GM12878 (cell line): ENCODE results near the gene GLS. TPM values are rescaled to one million over a fixed set of nuclear protein-coding genes. Genes with fewer than 3 reads are reported as not detected.

Experiments
- ATAC-seq: fragments of 200-7000 bp; cut with Tn5 transposase; 3 replicates; pipeline ENCODE4 v1.9.1; 2020; ENCODE audit warnings: mild to moderate bottlenecking, moderate library complexity
- BruUV-seq: library from RNA; stranded (reverse); fragments of 400-500 nt; replicated peaks from 2 replicates; lab custom pipeline; 2021; lab: Mats Ljungman, UMichigan
- CTCF ChIA-PET: fragments of 300-600 bp; sonication (Branson Sonifier 250); formaldehyde crosslinking; extraction: SDS; loops from one replicate; lab custom pipeline; 2021; ENCODE audit warnings: inconsistent platforms; lab: Yijun Ruan, JAX
- POLR2A ChIA-PET: fragments of 350-600 bp; formaldehyde crosslinking; extraction: SDS; loops from one replicate; lab custom pipeline; 2021; ENCODE audit warnings: inconsistent platforms; lab: Charles Lee
- RAD21 ChIA-PET: fragments of 300-600 bp; sonication (Branson Sonifier 250); formaldehyde crosslinking; loops from one replicate; lab custom pipeline; 2023; ENCODE audit warnings: antibody characterized with exemption; ENCODE audit not compliant: unreplicated experiment; lab: Charles Lee
- SMC1A ChIA-PET: fragments of 300-600 bp; sonication (Branson Sonifier 250); formaldehyde crosslinking; loops from one replicate; lab custom pipeline; 2023; ENCODE audit not compliant: unreplicated experiment, uncharacterized antibody; lab: Charles Lee
- DNase-seq: peaks from one replicate; pipeline ENCODE4 v3.0.0-alpha.2; 2011; ENCODE audit warnings: low read depth, low spot score
- FAIRE-seq: peaks from 3 replicates; lab custom pipeline; 2011; peaks lifted over from hg19 to GRCh38; lab: Jason Lieb, UNC
- H2AFZ ChIP-seq: 2 replicates; pipeline ENCODE4 v1.6.0; 2011; ENCODE audit warnings: low read depth, low read length, control low read depth; ENCODE audit not compliant: control insufficient read depth
- H3K27ac ChIP-seq: 2 replicates; pipeline ENCODE4 v1.5.1; 2011; ENCODE audit warnings: control low read depth; ENCODE audit not compliant: control insufficient read depth, insufficient read depth
- H3K27me3 ChIP-seq, 2 experiments: replicated peaks in 1 of 2; 2 replicates each; pipeline versions ENCODE4 v1.6.0 to v1.6.1; 2011; ENCODE audit warnings: low read length in 1 of 2; ENCODE audit not compliant: control insufficient read depth in 2 of 2, insufficient read depth in 2 of 2
- H3K36me3 ChIP-seq, 2 experiments: 2 replicates each; pipeline ENCODE4 v1.5.1; 2011; ENCODE audit warnings: low read length in 1 of 2; ENCODE audit not compliant: control insufficient read depth in 2 of 2, insufficient read depth in 2 of 2
- H3K4me1 ChIP-seq: 2 replicates; pipeline ENCODE4 v1.6.1; 2011; ENCODE audit warnings: mild to moderate bottlenecking, low read length, moderate library complexity, mixed read lengths; ENCODE audit not compliant: control insufficient read depth, insufficient read depth
- H3K4me2 ChIP-seq: 2 replicates; pipeline ENCODE4 v1.6.0; 2011; ENCODE audit warnings: control low read depth; ENCODE audit not compliant: control insufficient read depth, insufficient read depth
- H3K4me3 ChIP-seq: fragments of 200-600 bp; sonication (generic); 2 replicates; pipeline ENCODE4 v1.5.1; 2016
- H3K79me2 ChIP-seq: 2 replicates; pipeline ENCODE4 v1.6.0; 2011; ENCODE audit warnings: low read length; ENCODE audit not compliant: control insufficient read depth, insufficient read depth
- H3K9ac ChIP-seq: 2 replicates; pipeline ENCODE4 v1.8.0; 2011; ENCODE audit warnings: low read length, control low read depth, mixed read lengths; ENCODE audit not compliant: control insufficient read depth, insufficient read depth
- H3K9me3 ChIP-seq: replicated peaks from 3 replicates; pipeline ENCODE4 v1.5.1; 2011; ENCODE audit warnings: mild to moderate bottlenecking, low read length; ENCODE audit not compliant: control insufficient read depth, insufficient read depth
- H4K20me1 ChIP-seq: 2 replicates; pipeline ENCODE4 v1.6.0; 2011; ENCODE audit not compliant: control insufficient read depth, insufficient read depth
- E2F4 ChIP-seq: IDR thresholded peaks from 2 replicates; pipeline ENCODE4 v1.6.1; 2012; ENCODE audit warnings: low read depth, low read length, improper control_type of control experiment
- HDAC6 ChIP-seq: fragments of 200-600 bp; sonication (generic); IDR thresholded peaks from one replicate; pipeline ENCODE4 v1.8.0; 2017; ENCODE audit warnings: antibody characterized with exemption; ENCODE audit not compliant: unreplicated experiment
- LARP7 ChIP-seq: fragments of 450-650 bp; IDR thresholded peaks from 2 replicates; pipeline ENCODE4 v1.6.1; 2017; ENCODE audit warnings: mild to moderate bottlenecking
- NFYA ChIP-seq: IDR thresholded peaks from 2 replicates; pipeline ENCODE4 v1.6.1; 2011; ENCODE audit warnings: low read depth, mild to moderate bottlenecking, low read length, improper control_type of control experiment, borderline replicate concordance
- NFYB ChIP-seq: IDR thresholded peaks from 2 replicates; pipeline ENCODE4 v1.6.1; 2011; ENCODE audit warnings: low read depth, mild to moderate bottlenecking, low read length, improper control_type of control experiment, moderate library complexity; ENCODE audit not compliant: insufficient read depth
- POLR2A ChIP-seq: IDR thresholded peaks from 2 replicates; pipeline ENCODE4 v1.6.1; 2011; ENCODE audit warnings: low read depth, mild to moderate bottlenecking, low read length
- RAD51 ChIP-seq: fragments of 450-650 bp; IDR thresholded peaks from 2 replicates; pipeline ENCODE4 v1.6.1; 2016; ENCODE audit warnings: moderate library complexity, mild to moderate bottlenecking, inconsistent platforms
- RBBP5 ChIP-seq: fragments of 200-600 bp; sonication (generic); conservative IDR thresholded peaks from 2 replicates; pipeline ENCODE4 v1.6.1; 2016
- RCOR1 ChIP-seq: conservative IDR thresholded peaks from 2 replicates; pipeline ENCODE4 v1.6.1; 2012; ENCODE audit warnings: low read depth, low read length, improper control_type of control experiment
- SP1 ChIP-seq: IDR thresholded peaks from one replicate; pipeline ENCODE4 v1.6.1; 2011; ENCODE audit warnings: low read depth, low read length
- TCF7 ChIP-seq: IDR thresholded peaks from 2 replicates; pipeline ENCODE4 v1.6.1; 2014; ENCODE audit warnings: antibody characterized with exemption, borderline replicate concordance
- WGBS: methylation state at CpG from one replicate; pipeline ENCODE4 v1.1.6; 2016; ENCODE audit warnings: low lambda C conversion rate; ENCODE audit not compliant: insufficient replicate concordance, insufficient coverage; ENCODE audit errors: missing lambda C conversion rate; 5-methylcytosine and 5-hydroxymethylcytosine counted together
- in situ Hi-C: fragments of 300-500 bp; cut with MboI; formaldehyde crosslinking; loops from 9 replicates; pipeline ENCODE4 v1.14.3; 2018; ENCODE audit warnings: mixed read lengths
- intact Hi-C: fragments of 100-400 bp; cut with micrococcal nuclease; formaldehyde crosslinking; loops from one replicate; pipeline ENCODE4 v1.14.2; 2022; ENCODE audit not compliant: unreplicated experiment
- polyA plus RNA-seq, 11 experiments: library from polyadenylated mRNA; depleted of rRNA in 4 of 11; unstranded in 6 of 11; stranded (reverse) in 5 of 11; fragments of >200 nt; fragmentation: Nextera tagmentation in 4 of 11; fragmentation: Illumina TruSeq in 1 of 11; extraction: Ambion mirVana in 4 of 11; extraction: Trizol in 1 of 11; gene quantifications; 1 replicate in 1 of 11; 2 replicates in 10 of 11; pipeline versions ENCODE4 v1.2.1 to v1.2.3, GENCODE V29; 2011 to 2016; ENCODE audit warnings: inconsistent platforms in 2 of 11, missing spikeins in 2 of 11, low read depth in 1 of 11
- total RNA-seq, 4 experiments: library from RNA; depleted of rRNA in 3 of 4; stranded (reverse); fragments of >200 nt in 3 of 4; fragmentation: Illumina TruSeq in 1 of 4; extraction: Trizol in 1 of 4; gene quantifications; 2 replicates each; pipeline versions ENCODE4 v1.2.1 to v1.2.3, GENCODE V29; 2013 to 2021

Gene GLS
- total and polyA plus RNA-seq, 10 of the 15 experiments (the other 5 are each of a cell fraction or from before 2014, with no cell fraction given), result 15.7 to 145 (median 70.8) TPM

GRCh38 chr2:190930411-190930810, 49.8 kb downstream of the GLS start:
- WGBS, result 98% methylated on average over 3 of the region's 3 CpGs
- H3K36me3 ChIP-seq, result peaks cover 2 to 14% of the 10 kb centered on the region in 2 experiments

More at GRCh38 chr2:190930411-190930810, 49.8 kb downstream of the GLS start:
- H3K4me1 ChIP-seq, result no peaks in the 10 kb centered on the region
- H3K9me3 ChIP-seq, result no peaks in the 10 kb centered on the region
- ATAC-seq (no peak), DNase-seq (no peak), FAIRE-seq (no peak)
- CTCF ChIA-PET, result interaction anchor here (0.8 to 0.9 kb wide), 2 partner anchors 27 to 80 kb away, joined by 3 read pairs; no protein-coding TSS in a partner anchor
- H3K27me3 ChIP-seq, result no peaks in the 10 kb centered on the region
- H2AFZ ChIP-seq, result no peak overlapping the region
- no peak overlapping the region for H3K4me2 ChIP-seq
- intact Hi-C loops, result no loop called here
- POLR2A ChIA-PET, result interaction anchor here (0.6 kb wide), 1 partner anchor 43 kb away, joined by 3 read pairs; no protein-coding TSS in a partner anchor
- H3K4me3 ChIP-seq, result no peak overlapping the region
- no TSS peak for BruUV-seq
- no peak overlapping the region for H3K27ac ChIP-seq
- H3K9ac ChIP-seq, result no peak overlapping the region
- SMC1A ChIA-PET, result interaction anchor here (0.7 to 0.9 kb wide), 2 partner anchors 10 to 30 kb away, joined by 3 read pairs; no protein-coding TSS in a partner anchor
- H3K79me2 ChIP-seq, result no peaks in the 10 kb centered on the region
- in situ Hi-C loops, result no loop called here
- RAD21 ChIA-PET, result interaction anchor here (1.1 kb wide), 1 partner anchor 81 kb away, joined by 3 read pairs; no protein-coding TSS in a partner anchor
- TF ChIP-seq RBBP5, result no peak
- TF ChIP-seq HDAC6, result no peak
- no peak for TF ChIP-seq NFYA
- TF ChIP-seq LARP7, result no peak
- TF ChIP-seq RAD51, result no peak
- TF ChIP-seq TCF7, result no peak
- TF ChIP-seq POLR2A, result no peak
- TF ChIP-seq SP1, result no peak
- no peak for TF ChIP-seq E2F4
- TF ChIP-seq RCOR1, result no peak
- no peak for TF ChIP-seq NFYB
- no peaks in the 10 kb centered on the region for H4K20me1 ChIP-seq
